Stimulated activated CD8-positive, alpha-beta memory T cell treated with anti-CD3 and anti-CD28 coated beads, Interleukin-15, amount 100 ng/mL, for 1 hour (primary cell): ENCODE data around the gene DCAF12L2.
"Not testable (repeated sequence)": the region's sequence is repeated elsewhere in the genome, so short reads cannot be mapped to it uniquely, and the experiment has no call there.

Source experiments
- DNase-seq: peaks from one replicate; pipeline ENCODE4 v3.0.0-alpha.2; 2020; ENCODE audit warnings: low read depth

DCAF12L2 gene

DNA sequence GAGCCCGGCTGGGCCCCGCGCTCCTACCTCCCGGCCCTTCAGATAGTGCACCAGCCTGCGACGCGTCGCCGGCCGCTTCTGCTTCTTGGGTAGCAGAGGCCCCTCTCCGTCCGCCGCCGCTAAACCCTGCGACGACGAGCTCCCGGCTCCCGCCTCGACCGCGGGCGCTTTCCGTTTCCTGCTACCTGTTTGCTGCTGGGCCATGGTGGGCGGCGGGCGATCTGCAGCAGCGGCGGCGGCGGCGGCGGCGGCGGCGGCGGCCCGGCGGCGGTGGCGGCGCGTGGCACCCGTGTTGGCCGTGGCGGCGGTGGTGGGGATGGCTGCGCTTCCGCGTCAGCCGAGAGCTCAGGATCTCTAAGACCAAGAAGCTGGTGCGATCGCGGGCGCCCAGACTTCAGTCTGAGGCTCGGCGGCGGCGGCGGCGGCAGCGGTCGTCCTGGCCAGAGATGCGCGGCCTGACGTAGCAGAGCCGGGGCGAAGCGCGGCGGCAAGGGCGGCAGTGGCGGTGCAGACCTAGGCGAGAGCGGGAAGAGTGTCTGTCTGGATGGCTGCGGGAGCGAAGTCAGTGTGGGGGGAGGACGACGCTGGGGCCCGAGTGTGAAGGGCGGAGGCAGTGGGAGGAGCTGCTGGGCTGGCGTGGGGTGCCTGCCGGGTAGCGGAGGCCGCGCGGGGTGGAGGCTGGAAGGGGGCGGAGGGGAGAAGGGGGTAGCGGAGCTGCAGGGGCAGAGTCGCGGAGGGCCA lies at the start of gene DCAF12L2:
Gene DCAF12L2, minus strand, starts transcription at position 569 of the 741 bp plus-strand sequence. Its CDS starts 365 bp downstream, at position 204.
- DNase-seq: no peak

DNA sequence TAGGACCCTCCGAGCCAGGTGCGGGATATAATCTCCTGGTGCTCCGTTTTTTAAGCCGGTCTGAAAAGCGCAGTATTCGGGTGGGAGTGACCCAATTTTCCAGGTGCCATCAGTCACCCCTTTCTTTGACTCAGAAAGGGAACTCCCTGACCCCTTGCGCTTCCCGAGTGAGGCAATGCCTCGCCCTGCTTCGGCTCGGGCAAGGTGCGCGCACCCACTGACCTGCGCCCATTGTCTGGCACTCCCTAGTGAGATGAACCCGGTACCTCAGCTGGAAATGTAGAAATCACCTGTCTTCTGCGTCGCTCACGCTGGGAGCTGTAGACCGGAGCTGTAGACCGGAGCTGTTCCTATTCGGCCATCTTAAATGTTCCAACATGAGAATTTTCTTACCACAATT lies 24.8 kb upstream of the DCAF12L2 start:
- DNase-seq: not testable (repeated sequence)

DNA sequence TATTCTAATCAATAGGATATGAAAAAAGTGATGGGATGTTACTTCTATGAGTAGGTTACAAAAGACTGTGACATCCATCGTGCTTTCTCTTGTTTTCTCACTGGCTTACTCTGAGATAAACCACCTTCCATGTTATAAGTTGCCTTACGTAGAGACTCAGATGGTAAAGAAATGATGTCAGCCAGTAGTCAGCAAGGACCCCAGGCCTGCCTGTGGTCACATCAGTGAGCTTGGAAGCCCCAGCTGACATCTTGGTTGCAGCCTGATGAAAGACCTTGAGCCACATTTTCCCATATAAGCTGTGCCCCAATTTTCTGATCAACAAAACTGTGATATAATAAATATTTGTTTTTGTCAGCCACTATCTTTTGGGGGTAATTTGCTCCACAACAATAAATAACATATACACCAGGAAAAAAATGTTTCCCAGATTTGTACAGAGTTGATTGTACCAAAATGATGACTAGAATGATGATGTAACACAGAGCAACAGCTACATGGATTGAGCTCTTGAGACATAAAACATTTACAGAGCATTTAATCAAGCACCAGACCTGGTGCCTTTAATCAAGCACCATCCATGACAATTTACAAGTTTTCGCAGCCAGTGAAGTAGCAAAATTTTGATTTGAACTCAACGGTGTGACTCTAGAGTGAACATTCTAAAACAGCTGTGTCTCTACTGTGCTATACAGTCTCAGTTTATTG lies 11.2 kb upstream of the DCAF12L2 start:
- no peak for DNase-seq

DNA sequence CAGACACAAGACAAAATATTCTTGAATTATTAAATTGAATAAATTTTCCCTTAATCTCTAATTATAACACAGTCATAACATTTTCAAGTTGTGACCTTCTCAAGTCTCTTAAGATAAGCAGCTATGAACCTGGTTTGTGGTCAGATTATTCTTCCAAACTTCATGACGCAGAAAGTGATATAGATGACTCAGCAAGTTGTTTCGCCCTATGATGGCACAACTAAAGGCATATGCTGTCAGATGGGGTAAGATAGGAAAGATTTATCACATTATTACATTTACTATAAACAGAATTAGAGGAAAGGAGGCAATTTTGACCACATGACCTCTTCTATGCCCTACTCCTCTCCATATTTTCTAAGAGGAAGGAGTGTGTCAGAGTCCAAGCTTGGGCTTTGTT lies 4.6 kb upstream of the DCAF12L2 start:
- DNase-seq: no peak

DNA sequence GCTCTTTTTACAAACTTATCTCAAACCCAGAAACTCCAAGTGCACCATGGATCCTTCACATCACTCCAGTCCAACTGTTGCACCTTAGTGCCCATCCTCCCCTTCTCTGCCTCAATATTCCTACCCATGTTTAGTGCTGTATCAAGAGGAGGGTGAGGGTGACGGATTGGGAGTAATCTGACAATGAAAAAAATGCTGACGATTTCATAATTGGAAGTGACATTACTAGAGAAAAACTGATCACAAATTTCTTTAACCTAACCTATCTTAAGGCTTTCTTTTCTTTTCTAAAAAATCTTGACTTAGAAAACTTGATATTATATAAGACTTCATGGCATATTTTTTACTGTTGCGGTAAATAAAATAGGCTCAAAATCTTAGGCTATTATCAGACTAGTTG lies 1.5 kb upstream of the DCAF12L2 start:
- DNase-seq: no peak

DNA sequence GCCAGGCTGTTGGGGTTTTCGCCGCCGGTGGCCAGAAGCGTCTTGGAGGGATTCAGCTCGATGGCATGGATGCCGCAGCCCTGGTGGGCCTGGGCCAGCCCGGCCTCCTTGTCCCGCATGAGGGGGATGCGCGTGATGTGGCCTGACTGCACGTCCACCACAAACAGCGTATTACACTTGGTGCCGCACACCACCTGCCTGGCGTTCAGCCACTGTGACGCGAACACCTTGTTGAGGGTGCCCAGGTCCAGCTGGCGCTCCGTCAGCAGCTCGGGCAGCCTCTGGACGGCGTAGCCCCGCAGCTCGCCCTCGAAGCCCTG lies 728 bp downstream of the DCAF12L2 start:
- DNase-seq: no peak

DNA sequence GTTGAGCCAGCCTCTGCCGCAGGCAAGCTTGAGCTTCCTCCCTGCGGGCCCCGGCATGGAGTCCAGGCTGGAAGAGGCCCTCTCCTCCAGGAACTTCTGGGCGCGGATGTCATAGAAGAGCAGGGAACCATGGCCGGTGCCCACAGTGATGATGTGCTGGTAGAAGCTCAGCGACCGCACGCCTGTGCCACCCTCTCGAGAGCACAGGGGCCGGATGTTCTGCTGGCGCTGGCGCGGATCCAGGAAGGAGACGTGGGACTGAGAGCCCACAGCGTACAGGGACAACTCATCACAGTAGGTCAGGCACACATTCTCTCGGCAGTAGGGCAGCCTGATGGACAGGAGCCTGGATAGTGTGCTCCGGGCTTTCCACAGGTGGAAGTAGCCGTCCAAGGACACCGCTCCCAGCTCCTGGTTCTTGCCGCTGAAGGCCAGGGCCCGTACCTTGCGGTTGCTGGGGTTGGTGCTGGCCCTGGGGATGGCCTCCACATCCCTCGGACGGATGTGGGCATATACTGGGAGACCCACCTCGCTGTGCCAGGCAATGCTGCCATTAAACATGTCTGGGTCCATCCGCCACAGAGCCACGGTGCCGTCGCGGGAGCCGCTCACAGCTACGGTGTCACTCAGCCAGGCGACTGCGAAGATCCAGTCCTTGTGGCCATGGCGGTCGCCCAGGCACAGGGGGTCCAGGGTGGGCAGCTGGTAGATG lies 1.2 kb downstream of the DCAF12L2 start:
- DNase-seq: no peak

DNA sequence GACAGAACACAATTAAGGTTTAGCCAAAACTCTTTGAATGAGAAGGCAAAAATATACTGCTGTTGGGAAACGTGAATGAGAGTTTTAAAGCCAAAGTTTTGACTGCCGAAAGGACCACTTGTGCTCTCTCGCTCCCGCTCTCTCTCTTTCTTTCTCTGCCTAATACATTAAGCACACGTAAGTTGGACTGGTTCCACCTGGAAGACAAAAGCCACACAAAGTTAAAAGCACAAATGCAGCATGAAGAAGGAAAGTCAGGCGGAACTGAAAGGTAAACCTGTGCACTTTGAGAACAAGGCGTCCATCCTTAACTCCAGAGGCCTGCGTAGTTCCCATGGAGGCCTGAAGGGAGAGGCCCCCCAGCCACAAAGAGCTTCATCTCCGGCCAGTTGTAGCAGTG lies 1.9 kb downstream of the DCAF12L2 start:
- DNase-seq: no peak

DNA sequence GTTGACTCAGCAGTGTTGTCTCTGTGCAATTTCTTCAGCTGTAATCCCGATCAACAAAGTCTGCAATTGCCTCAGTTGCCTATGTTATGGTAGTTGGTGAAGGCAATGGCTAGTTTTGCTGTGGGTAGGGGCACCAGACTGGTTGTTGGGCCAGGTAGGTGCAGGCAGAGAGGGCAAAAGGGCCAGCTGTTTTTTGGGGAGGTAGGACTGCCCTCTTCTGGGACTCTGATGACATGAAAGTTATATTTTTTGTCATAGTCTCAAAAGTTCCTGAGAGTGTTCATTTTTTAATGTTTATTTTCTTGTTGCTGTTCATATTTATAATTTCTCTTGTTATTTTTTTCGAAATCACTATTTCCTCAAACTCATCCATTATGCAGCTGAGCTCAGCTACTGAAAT lies 25.1 kb downstream of the DCAF12L2 start:
- DNase-seq: no peak

DNA sequence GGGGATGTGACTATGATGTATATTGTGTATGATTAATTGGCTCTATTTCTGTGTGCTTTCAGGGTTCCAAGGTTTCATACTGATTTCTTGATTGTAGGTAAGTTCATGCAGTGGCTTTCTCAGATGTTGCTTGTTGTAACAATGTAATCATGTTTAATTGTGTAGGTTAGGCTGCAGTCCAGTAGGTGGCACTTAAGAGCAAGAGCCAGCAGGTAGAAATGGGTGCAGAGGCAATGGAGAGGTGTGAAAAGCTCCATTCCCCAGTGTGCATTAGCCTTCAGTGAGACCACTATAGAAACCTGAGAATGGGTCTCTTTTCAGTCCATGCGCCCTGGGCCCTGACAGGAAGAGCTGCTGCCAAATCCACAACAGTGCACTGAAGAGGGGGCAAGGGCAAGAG lies 28.2 kb downstream of the DCAF12L2 start:
- no peak for DNase-seq

DNA sequence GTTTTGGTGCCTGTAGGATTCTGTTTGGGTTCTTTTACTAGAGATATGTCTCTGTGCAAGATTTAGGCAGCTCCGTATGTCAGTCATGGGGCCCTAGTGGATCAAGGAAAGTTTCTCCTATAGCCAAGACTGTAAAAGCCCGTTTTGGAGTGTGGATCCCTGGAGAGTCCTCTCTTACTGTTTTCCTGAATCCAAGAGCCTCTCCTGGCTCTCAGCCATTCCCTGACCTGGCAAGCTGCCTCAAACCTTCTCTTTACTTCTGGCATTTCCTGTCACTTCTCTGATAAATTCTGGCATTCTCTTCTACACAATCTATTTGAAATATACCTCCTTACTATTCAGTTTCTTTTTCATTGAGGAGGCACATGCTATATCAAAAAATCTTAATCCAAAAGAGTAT lies 41.4 kb downstream of the DCAF12L2 start:
- no peak for DNase-seq
